ENCODE data around the gene APOBEC3G.

Gene APOBEC3G

DNA sequence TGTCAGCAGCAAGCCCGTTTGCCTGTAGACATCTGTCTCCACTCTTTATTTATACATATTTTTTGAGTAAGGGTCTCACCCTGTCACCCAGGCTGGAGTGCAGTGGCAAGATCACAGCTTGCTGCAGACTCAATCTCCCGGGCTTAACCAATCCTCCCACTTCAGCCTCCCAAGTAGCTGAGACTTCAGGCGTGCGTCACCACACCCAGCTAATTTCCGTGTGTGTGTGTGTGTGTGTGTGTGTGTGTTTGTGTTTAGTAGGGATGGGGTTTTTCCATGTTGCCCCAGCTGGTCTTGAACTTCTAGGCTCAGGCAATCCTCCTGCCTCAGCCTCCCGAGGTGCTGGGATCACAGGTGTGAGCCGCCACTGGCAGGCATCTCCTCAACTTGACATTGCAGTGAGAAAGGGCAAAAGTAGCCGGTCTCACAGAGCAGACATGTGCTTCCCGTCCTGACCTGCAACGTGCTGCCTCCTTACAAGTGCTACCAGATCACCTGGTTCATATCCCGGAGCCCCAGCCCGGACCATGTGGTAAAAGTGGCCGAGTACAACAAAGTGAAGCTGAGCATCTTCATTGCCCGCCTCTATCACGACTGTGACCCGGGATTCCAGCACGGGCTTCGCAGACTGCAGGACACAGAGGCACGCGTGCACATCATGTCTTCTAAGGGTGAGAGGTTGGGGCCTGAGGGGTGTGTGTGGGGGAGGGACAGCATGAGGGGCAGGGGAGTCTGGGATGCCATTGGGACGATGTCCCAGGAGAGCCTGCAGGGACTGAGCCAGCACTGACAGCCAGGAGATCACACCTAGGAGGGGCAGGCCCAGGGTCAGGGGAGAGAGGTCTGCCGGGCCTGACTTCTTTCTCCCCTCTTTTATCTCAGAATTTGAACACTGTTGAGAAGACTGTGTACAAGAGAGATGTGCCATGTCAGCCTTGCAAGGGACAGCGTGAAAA lies 14.3 kb downstream of the APOBEC3G start:
- DNase-seq (ENCODE audit: low read depth in 2 of 2): no peak

DNA sequence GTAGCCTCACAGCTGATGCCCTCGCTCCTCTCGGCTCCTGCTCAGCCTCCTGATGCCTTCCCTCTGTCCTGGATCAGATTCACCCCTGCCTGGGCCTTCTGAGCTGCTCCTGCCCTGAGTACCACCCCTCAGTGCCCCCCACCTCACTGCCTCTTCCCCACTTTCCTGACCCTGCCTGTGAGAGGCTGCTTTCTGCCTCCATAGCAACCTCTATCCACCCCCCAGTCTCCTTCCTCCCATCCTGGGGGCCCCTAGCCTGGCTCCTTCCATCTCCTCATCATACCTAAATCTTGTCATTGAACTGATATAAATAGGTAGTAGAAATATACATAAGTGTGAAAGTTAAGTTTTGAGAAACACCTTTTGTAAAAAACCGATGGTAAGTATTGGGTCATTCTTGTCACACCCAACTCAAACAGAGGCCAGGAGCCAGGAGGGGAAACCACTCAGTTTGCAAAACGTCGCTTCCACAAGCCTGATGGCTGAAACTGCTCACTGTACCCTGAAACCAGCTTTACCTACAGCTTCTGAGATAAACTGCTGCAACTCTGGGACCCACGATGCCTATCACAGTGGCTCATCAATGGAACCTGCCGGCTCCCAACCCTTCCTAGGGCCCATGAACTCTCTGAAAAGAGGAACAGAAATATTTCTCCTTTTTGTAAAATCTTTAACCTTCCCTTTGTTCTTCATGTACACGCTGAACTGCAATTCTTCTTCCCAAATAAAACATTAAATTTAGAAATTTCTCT lies 15.2 kb downstream of the APOBEC3G start:
- no peak for DNase-seq (ENCODE audit: low read depth in 2 of 2)

DNA sequence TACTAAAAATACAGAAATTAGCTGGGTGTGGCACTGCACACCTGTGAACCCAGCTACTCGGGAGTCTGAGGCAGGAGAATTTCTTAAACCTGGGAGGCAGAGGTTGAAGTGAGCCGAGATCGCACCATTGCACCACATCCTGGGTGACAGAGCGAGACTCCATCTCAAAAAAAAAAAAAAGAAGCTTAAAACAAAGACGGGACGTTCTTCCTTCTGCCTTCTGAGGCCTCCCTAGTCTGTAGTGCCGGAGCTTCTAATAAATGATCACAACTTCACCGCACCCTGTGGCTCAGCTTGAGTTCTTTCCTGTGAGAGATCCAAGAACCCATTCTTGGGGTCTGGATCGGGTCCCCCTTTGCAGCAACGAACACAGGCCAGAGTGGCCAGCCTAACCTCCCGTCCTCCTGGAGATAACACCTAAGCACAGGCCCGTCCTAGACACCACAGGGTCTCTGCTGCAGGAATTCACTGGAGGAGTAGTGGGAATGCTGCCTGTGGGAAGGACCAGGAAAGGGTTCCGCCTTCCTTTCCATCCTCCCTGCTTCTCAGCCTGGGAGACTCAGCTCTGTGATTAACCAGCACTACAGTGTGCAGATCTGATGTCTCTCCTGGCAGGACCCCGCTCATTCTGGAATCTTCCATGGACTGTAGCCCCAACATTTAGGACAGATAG lies 17.8 kb downstream of the APOBEC3G start:
- DNase-seq (ENCODE audit: low read depth in 2 of 2): no peak

DNA sequence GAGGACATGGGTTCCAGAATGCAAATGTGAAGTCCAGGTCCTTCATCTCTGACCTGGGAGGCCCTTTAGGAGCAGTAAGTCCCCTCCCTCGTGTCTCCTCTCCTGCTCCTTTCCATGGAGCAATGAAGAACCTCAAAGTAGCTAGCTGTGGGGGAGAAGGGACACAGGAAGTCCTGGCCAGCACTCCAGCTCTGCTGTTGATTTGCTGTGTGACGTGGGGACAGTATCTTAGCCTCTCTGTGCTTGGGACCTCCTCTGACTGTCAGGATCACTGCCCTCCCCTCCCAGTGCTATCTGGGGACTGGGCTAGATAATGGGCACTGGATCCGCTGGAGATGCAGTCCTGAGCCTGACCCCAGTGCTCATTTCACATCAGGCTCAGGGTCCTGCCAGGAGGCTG lies 18.9 kb downstream of the APOBEC3G start:
- DNase-seq (ENCODE audit: low read depth in 2 of 2): no peak

DNA sequence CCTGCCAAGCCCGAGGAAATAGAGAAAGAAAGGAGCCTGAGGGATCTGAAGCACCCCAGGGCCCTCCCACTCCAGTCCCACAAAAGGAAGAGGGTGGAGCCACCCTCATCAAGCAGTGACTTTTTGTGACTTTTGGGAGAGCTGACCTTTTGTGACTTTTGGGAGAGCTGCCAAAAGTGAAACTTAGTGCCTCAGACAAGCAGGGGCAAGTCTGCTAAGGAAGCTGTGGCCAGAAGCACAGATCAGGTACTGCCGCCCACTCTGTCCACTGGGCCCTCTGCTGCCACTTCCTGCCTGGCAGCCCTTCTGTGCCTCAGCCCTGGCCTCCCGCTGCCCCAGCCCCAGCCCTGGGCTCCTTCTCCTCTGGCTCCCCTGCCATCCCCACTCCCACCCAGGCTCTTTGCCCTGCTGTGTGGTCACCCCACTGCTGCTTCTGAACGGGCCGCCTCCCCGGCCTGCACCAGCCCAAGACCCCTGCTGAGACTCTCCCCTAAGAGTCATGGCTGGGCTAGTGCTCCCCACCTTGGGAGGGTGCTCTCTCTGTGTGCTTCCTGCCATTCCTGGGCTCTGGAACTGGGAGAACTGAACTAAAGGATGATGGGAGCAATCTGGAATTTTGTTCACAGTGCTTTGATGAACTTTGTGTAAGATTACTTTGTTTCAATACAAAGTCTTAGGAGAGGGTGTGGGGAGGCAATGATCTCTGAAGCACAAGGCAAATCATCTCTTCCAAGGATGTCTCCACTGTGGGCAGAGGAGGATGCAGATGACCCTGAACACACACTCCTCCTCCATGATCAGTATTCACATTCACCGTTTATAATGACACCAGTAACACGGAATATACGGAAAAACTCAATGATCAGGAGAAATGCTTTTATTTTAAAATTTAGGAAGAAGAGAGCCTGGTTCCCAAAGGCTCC lies 20.3 kb downstream of the APOBEC3G start, which contains the start of gene APOBEC3H:
Gene APOBEC3H (plus strand): TSS at position 147 of the 923 bp plus-strand sequence. CDS start 3,035 bp downstream, outside the sequence.
- no peak for DNase-seq (ENCODE audit: low read depth in 2 of 2)

DNA sequence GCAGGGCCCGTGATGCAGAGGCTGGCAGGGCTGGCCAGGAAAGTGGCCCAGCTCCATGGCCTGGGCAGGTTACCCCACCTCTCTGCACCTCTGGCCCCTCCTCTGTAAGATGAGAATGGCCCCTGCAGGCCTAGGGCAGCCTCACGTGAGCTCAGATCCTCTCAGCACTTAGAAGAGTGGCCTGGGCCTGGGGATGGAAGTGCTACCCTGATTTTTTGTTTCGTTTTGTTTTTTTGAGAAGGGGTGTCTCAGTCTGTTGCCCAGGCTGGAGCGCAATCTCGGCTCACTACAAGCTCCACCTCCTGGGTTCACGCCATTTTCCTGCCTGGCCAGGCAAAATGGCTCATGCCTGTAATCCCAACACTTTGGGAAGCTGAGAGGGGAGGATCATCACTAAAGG lies 21.0 kb downstream of the APOBEC3G start:
- no peak for DNase-seq (ENCODE audit: low read depth in 2 of 2)

DNA sequence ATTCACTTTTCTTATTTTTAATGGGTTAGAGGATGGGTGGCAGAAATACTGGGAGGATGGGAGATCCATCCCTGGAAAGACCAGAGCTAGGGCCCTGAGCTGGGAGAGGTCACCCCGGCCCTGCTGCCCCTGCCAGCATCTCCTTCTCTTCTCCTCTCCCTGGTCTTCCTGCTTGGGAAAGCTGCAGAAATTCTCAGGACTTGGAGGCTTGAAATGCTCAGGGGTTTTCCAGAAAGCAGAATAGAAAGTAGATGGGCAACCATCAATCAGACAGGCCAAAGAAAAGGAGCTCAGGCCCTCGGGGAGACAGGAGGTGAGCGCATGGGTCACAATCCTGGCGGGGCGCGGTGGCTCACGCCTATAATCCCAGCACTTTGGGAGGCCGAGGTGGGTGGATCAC lies 21.5 kb downstream of the APOBEC3G start:
- no peak for DNase-seq (ENCODE audit: low read depth in 2 of 2)

DNA sequence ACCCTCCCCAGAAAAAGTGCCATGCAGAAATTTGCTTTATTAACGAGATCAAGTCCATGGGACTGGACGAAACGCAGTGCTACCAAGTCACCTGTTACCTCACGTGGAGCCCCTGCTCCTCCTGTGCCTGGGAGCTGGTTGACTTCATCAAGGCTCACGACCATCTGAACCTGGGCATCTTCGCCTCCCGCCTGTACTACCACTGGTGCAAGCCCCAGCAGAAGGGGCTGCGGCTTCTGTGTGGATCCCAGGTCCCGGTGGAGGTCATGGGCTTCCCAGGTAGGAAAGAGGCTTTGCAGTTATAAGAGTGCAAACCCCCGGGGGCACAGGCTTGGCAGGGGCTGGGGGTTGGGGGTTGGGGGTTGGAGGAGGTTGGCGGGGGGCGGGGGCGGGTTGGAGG lies 24.2 kb downstream of the APOBEC3G start:
- DNase-seq (ENCODE audit: low read depth in 2 of 2): no peak

DNA sequence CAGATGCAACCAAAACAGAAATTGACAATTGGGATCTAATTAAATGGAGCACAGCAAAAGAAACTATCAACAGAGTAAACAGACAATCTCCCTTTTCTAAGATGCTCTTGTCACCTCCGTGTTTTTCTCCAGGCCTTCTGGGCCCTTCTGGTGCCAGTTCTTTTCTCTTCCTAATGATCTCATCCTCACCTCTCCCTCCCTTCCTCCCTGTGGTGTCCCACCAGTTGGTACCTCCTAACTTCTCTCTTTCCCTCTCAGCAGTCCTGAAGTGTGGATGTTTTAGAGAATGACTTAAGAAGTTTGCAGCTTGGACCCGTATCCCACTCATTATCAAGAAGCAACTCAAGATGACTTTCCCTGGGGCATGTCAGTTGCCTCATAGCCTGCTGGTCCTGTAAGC lies 26.4 kb downstream of the APOBEC3G start:
- DNase-seq (ENCODE audit: low read depth in 2 of 2): no peak

DNA sequence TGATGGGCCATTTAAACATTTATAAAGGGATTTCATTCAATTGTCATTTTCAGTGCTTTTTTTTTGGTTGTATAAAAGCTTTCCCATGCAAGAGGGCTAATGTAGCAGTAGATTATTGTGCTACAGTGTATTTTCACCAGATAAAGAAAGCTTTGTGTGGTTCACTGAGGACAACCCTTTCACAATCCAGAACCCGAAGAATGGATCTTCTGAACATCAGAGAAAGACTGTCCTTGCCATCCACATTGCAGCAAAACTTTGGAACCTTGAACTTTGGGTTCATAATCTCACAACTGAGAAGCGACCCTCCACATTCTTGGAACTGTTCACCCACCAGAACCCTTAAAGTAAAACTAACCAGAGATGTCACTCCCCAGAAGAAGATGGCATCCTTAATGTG lies 29.3 kb downstream of the APOBEC3G start:
- no peak for DNase-seq (ENCODE audit: low read depth in 2 of 2)

DNA sequence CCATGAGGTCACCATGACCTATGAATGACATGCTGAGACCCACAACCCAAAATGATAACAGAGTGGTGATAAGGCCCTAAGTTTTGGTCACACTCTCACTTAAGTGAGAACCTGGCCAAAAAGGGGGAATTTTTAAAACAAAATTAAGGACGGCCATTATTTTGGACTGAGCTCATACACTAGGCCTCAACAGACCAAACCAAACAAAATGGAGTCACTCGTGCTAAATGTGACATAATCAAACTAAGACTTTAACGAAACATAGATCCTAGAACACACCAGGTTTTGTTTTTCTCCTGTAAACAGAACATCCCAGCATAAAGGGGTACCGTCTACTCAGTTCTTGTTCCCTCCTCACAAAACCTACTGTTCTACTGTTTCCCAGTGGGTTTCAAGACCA lies 31.4 kb downstream of the APOBEC3G start:
- no peak for DNase-seq (ENCODE audit: low read depth in 2 of 2)

DNA sequence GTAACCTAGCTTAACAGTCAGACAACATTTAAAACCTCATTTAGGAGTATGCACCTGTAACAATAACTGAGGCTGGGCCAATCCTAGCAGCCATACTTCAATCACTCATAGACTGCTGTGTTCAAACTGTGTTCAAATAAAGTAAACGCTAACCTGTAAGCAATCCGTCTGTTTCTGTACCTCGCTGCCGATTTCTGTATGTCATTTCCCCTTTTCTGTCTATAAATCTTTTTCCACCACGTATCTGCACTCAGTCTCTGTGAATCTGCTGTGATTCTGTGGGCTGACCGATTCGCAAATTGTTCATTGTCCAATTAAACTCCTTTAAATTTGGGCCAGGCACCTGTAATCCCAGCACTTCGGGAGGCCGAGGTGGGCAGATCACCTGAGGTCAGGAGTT lies 32.3 kb downstream of the APOBEC3G start:
- no peak for DNase-seq (ENCODE audit: low read depth in 2 of 2)

DNA sequence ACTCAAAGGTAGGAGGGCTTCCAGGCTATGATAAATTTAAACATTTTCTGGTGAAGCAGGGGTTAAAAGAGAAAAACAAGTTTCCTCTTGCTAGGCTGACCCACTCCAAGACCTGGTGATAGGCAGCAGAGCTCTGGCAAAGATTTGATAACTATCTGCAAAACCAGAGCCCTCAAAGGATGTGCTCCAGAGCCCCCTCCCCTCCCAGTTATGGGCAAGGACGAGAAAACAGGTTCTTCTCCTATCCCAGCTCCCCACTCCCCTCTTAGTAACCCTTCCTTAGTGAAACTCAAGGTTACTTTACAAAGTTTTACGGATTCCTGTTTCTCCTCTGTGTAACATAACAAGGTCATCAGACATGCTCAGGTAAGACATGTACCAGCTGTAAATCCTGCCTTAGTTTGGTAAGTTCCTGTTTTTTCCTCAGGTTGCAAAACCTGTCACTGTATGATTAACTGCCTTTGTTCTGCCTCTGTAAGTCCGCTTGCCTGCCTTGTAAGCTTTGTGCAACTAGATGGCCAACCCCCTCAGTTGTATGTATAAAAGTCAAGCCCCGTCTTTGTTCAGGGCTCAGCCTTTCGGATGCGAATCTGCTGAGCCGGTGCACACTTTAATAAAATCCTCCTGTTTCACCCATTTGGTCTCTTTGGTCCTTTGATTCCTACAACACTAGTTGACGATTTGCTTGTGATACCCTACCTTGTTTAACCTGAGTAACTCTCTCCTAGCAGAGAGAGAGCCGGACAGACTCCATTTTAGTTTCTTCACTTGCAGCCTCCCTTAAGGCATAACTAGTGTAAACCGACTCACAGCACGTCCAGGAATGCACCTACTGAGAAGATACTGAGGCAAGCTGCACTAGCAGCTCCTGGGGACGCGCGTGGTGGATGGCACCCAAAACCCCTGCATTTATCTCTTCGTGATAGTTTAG lies 33.8 kb downstream of the APOBEC3G start:
- no peak for DNase-seq (ENCODE audit: low read depth in 2 of 2)

DNA sequence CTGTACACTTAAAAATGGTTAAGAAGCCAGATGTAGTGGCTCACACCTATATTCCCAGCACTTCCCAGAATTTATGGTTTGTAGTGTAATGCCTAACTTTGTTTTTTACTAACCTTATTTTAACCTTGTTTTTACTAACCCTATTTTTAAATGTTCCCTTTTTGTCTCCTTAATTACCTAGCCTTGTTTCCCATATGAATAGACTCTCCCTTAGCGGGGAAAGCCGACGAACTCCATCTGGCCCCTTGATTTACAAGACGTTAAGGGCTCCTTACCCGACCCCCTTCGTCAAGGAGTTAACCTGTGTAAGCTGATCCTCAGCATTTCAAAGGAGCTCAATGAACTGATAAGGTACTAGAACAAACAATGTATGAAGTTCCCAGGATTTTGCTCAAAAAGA lies 37.0 kb downstream of the APOBEC3G start:
- no peak for DNase-seq (ENCODE audit: low read depth in 2 of 2)

DNA sequence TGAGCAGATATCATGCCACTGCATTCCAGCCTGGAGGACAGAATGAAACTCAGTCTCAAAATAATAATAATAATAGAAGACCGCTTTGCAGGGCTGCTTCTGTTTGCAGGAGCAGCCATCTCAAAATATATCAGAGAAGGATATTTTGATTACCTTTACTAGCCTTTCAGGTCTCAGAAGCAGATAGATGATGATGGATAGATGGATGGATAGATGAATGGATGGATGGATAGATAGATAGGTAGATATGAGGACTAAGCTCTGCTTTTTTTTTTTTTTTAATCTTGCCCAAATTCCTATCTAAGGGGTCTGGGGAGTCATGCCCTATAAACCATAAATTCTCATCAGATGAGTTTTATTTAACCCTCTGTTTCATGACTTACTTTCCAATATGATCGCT lies 38.5 kb downstream of the APOBEC3G start:
- DNase-seq (ENCODE audit: low read depth in 2 of 2): no peak

DNA sequence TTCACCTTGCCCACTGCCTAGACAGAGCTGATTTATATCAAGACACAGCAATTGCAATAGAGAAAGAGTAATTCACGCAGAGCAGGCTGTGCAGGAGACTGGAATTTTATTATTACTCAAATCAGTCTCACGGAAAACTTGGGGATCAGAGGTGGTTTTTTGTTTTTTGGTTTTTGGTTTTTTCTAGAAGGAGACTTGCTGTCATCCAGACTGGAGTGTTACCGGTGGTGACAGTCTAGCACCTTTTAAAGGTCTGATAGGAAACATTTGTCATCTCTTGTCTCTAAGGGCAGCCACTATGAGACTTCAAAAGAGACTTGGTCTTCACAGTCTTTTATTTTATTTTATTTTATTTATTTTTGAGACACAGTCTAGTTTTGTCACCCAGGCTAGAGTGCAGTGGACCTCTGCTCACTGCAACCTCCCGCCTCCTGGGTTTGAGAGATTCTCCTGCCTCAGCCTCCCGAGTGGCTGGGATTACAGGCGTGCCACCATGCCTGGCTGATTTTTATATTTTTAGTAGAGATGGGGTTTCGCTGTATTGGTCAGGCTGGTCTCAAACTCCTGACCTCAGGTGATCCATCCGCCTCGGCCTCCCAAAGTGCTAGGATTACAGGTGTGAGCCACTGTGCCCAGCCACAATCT lies 39.0 kb downstream of the APOBEC3G start:
- no peak for DNase-seq (ENCODE audit: low read depth in 2 of 2)

DNA sequence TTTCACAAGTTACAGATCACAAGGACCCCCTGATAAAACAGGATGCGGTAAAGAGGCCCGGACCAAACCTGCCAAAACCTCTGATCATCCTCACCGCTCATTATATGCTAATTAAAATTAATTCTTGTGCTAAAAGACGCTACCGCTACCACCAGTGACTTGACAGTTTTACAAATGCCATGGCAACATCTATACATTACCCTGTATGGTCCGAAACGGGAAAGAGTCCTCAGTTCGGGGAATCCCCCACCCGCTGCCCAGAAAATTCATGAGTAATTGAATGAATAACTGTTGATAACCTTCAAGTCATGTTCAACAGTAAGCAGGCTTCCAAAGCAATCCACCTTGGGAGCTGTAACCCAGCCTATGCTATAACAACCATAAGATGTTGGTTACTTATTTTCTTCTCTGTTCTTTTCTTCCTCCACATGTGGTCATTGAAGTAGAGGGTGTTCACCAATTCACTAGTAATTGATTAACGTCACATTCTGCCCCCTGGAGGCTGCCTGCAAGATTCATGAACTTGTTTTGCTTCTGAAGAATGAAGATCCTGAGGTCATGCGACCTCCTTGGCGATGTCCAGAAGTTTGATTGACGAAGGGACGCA lies 40.6 kb downstream of the APOBEC3G start:
- DNase-seq (ENCODE audit: low read depth in 2 of 2): peak; percentile 62 to 66

DNA sequence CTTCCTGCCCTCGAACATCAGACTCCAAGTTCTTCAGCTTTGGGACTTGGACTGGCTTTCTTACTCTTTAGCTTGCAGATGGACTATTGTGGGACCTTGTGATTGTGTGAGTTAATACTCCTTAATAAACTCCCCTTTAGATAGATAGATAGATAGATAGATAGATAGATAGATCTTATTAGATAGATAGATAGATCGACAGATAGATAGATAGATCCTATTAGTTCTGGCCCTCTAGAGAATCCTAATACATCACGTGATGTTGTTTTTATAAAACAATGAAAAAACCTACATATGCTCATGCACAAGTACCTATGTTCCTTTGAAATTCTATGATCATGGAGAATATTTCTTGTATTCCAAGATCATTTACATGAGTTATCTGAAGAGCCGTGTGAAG lies 43.9 kb downstream of the APOBEC3G start:
- DNase-seq (ENCODE audit: low read depth in 2 of 2): no peak

Measured in activated CD8-positive, alpha-beta memory T cell treated with anti-CD3 and anti-CD28 coated beads for 4 hours (primary cell).